Sigmoid colon (tissue), 7 donors: ENCODE data around the gene KIF26B. TPM values are rescaled to one million over a fixed set of nuclear protein-coding genes. Genes with fewer than 3 reads are reported as not detected.

Experiments used
- DNase-seq: peaks from one replicate; pipeline ENCODE4 v3.0.0-alpha.2; 2019
- H3K27ac ChIP-seq, 4 donors: fragments of 200-600 bp; sonication (generic); one replicate each; pipeline ENCODE4 v1.5.1; 2016 to 2019; ENCODE audit warnings: mild to moderate bottlenecking in 1 of 4
- H3K27me3 ChIP-seq, 3 donors: fragments of 200-600 bp; sonication (generic); one replicate each; pipeline ENCODE4 v1.5.1; 2019; ENCODE audit warnings: mild to moderate bottlenecking in 1 of 3
- H3K36me3 ChIP-seq, 4 donors: fragments of 200-600 bp; sonication (generic); one replicate each; pipeline ENCODE4 v1.5.1; 2016 to 2019
- H3K4me1 ChIP-seq, 4 donors: fragments of 200-600 bp; sonication (generic); one replicate each; pipeline ENCODE4 v1.5.1; 2017 to 2019
- H3K4me3 ChIP-seq, 4 donors: fragments of 200-600 bp; sonication (generic); one replicate each; pipeline ENCODE4 v1.5.1; 2017 to 2019; ENCODE audit warnings: mild to moderate bottlenecking in 2 of 4, moderate library complexity in 1 of 4
- H3K9me3 ChIP-seq, 4 donors: fragments of 200-600 bp in 3 of 4; sonication (generic) in 3 of 4; one replicate each; pipeline versions ENCODE4 v1.5.1 to v1.6.1; 2013 to 2019
- EP300 ChIP-seq, 4 donors: sonication (generic); formaldehyde crosslinking; IDR thresholded peaks; one replicate each; pipeline ENCODE4 v1.6.1; 2017; ENCODE audit warnings: antibody characterized with exemption in 4 of 4
- POLR2A ChIP-seq, 2 donors: fragments of 450-650 bp; IDR thresholded peaks; one replicate each; pipeline ENCODE4 v1.6.1; 2016; ENCODE audit warnings: antibody characterized with exemption in 2 of 2, mild to moderate bottlenecking in 2 of 2, moderate library complexity in 2 of 2
- POLR2AphosphoS5 ChIP-seq, 4 donors: sonication (generic); formaldehyde crosslinking; IDR thresholded peaks; one replicate each; pipeline ENCODE4 v1.6.1; 2017; ENCODE audit warnings: antibody characterized with exemption in 4 of 4
- WGBS, 2 donors: extraction: QIAGEN DNeasy Blood & Tissue Kit; methylation state at CpG; one replicate each; pipeline ENCODE4 v1.1.7; 2013; 5-methylcytosine and 5-hydroxymethylcytosine counted together
- intact Hi-C: fragments of 100-400 bp; cut with DNase I; formaldehyde crosslinking; loops from one replicate; pipeline ENCODE4 v1.15.1; 2023
- polyA plus RNA-seq, 3 donors: library from polyadenylated mRNA; stranded (reverse); fragments of 200-250 nt; gene quantifications; one replicate each; pipeline ENCODE4 v1.2.3, GENCODE V29; 2013
- total RNA-seq, 4 donors: library from RNA; depleted of rRNA; stranded (reverse); fragments of >200 nt; gene quantifications; one replicate each; pipeline ENCODE4 v1.1.0, GENCODE V29; 2016
- TF ChIP-seq, protein P1 (sequence below), 4 experiments: fragments of 450-650 bp in 3 of 4; fragments of 200-600 bp in 1 of 4; IDR thresholded peaks; one replicate each; pipeline ENCODE4 v1.5.1; 2016 to 2019; ENCODE audit warnings: antibody characterized with exemption in 4 of 4, mild to moderate bottlenecking in 3 of 4, moderate library complexity in 2 of 4
- donor health status: healthy with polysubstance abuse.
- donor health status: Bipolar disorder and iron deficiency.
- donor health status: healthy.

Gene KIF26B
- total and polyA plus RNA-seq, 7 donors, result under 0.01 to 5.5 (median 1.4) TPM; not detected in 1

DNA sequence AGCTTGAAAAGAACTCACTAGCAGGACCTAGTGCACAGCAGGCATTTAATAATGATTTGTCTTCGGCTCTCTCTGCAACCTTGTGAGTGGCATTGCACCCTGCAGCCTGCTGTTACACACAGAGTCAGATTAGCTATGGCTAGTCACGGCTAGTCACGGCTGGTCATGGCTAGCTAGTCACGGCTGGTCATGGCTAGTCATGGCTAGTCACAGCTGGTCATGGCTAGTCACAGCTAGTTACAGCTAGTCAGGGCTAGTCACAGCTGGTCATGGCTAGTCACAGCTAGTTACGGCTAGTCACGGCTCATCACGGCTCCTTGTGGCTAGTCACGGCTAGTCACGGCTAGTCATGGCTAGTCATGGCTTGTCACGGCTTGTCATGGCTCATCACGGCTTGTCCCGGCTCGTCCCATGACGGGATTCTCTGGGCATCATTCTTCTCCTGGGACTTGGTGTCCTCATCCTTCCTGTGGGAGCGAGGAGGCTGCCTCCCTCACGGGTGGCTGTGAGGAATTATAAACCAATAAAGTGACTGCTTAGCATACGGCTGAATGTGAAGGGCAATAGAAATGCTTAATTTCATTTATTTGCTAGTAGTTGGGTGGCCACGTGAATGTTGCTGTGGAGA, 12.5 kb upstream of the KIF26B start:
- H3K27ac ChIP-seq, result no peak overlapping the region
- H3K36me3 ChIP-seq, result no peaks in the 10 kb centered on the region
- H3K4me3 ChIP-seq, result no peak overlapping the region
- H3K4me1 ChIP-seq, result no peaks in the 10 kb centered on the region
- 82 to 89% methylated on average over 18 of the region's 18 CpGs for WGBS, 2 donors
- intact Hi-C loops, result no loop called here
- H3K9me3 ChIP-seq, result no peaks in the 10 kb centered on the region
- no peak for DNase-seq
- TF ChIP-seq EP300 (IDR thresholded peaks at IDR 0.05) (no peak), POLR2AphosphoS5 (IDR thresholded peaks at IDR 0.05) (no peak), POLR2A (IDR thresholded peaks at IDR 0.05) (no peak)
- TF ChIP-seq, protein P1, sequence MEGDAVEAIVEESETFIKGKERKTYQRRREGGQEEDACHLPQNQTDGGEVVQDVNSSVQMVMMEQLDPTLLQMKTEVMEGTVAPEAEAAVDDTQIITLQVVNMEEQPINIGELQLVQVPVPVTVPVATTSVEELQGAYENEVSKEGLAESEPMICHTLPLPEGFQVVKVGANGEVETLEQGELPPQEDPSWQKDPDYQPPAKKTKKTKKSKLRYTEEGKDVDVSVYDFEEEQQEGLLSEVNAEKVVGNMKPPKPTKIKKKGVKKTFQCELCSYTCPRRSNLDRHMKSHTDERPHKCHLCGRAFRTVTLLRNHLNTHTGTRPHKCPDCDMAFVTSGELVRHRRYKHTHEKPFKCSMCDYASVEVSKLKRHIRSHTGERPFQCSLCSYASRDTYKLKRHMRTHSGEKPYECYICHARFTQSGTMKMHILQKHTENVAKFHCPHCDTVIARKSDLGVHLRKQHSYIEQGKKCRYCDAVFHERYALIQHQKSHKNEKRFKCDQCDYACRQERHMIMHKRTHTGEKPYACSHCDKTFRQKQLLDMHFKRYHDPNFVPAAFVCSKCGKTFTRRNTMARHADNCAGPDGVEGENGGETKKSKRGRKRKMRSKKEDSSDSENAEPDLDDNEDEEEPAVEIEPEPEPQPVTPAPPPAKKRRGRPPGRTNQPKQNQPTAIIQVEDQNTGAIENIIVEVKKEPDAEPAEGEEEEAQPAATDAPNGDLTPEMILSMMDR (IDR thresholded peaks at IDR 0.05), result no peak
- no peaks in the 10 kb centered on the region for H3K27me3 ChIP-seq

DNA sequence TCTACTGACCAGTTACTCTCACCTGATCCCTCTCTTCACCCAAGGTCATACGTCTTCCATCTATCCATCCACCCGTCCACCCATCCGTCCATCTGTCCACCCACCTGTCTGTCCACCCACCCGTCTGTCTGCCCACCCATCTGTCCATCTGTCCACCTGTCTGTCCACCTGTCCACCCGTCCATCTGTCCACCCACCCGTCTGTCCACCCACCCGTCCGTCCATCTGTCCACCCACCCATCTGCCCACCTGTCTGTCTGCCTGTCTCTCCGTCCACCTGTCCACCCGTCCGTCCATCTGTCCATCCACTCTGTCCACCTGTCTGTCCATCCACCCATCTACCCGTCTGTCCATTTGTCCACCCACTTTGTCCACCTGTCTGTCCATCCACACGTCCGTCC, 11.8 kb upstream of the KIF26B start:
- Histone ChIP-seq H3K36me3 (no peaks in the 10 kb centered on the region), H3K27me3 (no peaks in the 10 kb centered on the region), H3K4me1 (no peaks in the 10 kb centered on the region), H3K9me3 (no peaks in the 10 kb centered on the region), H3K27ac (no peak overlapping the region), H3K4me3 (no peak overlapping the region)
- TF ChIP-seq POLR2A (IDR thresholded peaks at IDR 0.05) (no peak), POLR2AphosphoS5 (IDR thresholded peaks at IDR 0.05) (no peak), EP300 (IDR thresholded peaks at IDR 0.05) (no peak)
- TF ChIP-seq, protein P1 (IDR thresholded peaks at IDR 0.05), result no peak
- DNase-seq, result no peak
- 89 to 92% methylated on average over 14 of the region's 14 CpGs for WGBS, 2 donors
- intact Hi-C loops, result no loop called here

DNA sequence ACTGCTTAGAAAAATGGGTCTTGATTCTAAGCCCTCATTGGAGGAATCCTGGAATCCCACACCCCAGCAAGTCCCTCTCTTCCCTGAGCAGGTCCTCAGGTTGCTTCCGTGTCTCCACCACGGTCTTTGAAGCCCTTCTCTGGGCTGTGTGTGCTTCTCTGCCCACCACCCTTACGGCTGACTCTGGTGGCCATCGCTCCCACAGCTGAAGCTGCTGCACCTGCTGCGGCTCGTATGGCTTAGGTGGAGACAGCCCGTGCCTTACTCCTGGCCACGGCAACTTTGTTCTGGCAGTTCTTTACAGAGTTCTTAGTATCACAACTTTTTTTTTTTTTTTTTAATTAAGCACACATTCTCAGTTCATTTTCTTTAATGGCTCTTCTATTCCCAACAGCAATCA, 10.9 kb upstream of the KIF26B start:
- Histone ChIP-seq H3K27me3 (no peaks in the 10 kb centered on the region), H3K4me1 (no peaks in the 10 kb centered on the region), H3K9me3 (no peaks in the 10 kb centered on the region), H3K36me3 (no peaks in the 10 kb centered on the region), H3K27ac (no peak overlapping the region), H3K4me3 (no peak overlapping the region)
- no peak for DNase-seq
- intact Hi-C loops, result no loop called here
- TF ChIP-seq, protein P1 (IDR thresholded peaks at IDR 0.05), result no peak
- no peak for TF ChIP-seq EP300 (IDR thresholded peaks at IDR 0.05)
- TF ChIP-seq POLR2AphosphoS5 (IDR thresholded peaks at IDR 0.05), result no peak
- TF ChIP-seq POLR2A (IDR thresholded peaks at IDR 0.05), result no peak
- 85% methylated on average over 8 of the region's 8 CpGs for WGBS, 2 donors

DNA sequence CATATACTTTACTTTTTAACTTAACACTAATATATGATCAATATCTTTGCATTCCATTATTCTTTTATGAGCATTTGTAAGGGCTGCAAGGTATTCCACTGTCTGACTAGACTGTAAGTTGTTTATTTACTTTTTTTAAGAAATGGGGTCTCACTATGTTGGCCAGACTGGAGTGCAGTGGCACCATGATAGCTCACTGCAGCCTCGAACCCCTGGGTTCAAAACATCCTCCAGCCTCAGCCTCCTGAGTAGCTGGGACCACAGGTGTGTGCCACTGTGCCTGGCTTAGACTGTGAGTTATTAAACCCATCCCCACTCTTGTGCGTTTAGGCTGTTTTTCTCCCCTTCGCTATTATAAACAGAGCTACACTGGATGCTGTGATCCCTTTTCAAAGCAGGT, 6.7 kb upstream of the KIF26B start:
- Histone ChIP-seq H3K9me3 (no peaks in the 10 kb centered on the region), H3K4me3 (no peak overlapping the region), H3K36me3 (no peaks in the 10 kb centered on the region), H3K27ac (no peak overlapping the region), H3K27me3 (peaks cover 0 to 6% (median 0%) of the 10 kb centered on the region in 3 donors), H3K4me1 (peaks cover 0 to 1% (median under 1%) of the 10 kb centered on the region in 4 donors)
- no peak for DNase-seq
- TF ChIP-seq POLR2A (IDR thresholded peaks at IDR 0.05) (no peak), POLR2AphosphoS5 (IDR thresholded peaks at IDR 0.05) (no peak), EP300 (IDR thresholded peaks at IDR 0.05) (no peak)
- TF ChIP-seq, protein P1 (IDR thresholded peaks at IDR 0.05), result no peak
- WGBS, 2 donors, result 74 to 89% methylated on average over 3 of the region's 3 CpGs
- intact Hi-C loops, result no loop called here

DNA sequence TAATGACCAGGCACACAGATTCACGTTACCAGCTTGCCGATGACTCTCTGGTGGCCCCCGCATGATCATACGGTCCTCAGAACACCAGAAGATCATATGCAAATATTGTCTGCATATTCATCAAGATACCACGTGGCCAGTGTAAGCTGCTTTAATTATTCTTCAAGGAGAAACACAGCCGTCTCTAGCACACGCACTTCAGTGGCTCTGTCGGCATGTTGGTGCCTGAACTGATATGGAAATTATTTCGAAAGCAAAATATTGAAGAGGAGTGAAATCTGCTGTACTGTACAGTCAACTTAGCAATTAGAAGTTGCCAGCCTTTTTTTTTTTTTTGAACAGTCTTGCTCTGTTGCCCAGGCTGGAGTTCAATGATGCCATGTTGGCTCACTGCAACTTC, 5.9 kb upstream of the KIF26B start:
- H3K4me1 ChIP-seq, result peaks cover 0 to 9% (median 8%) of the 10 kb centered on the region in 4 donors
- no peaks in the 10 kb centered on the region for H3K9me3 ChIP-seq
- intact Hi-C loops, result no loop called here
- TF ChIP-seq EP300 (IDR thresholded peaks at IDR 0.05) (no peak), POLR2AphosphoS5 (IDR thresholded peaks at IDR 0.05) (no peak), POLR2A (IDR thresholded peaks at IDR 0.05) (no peak)
- TF ChIP-seq, protein P1 (IDR thresholded peaks at IDR 0.05), result no peak
- H3K27me3 ChIP-seq, result peaks cover 0 to 13% (median 4%) of the 10 kb centered on the region in 3 donors
- no peaks in the 10 kb centered on the region for H3K36me3 ChIP-seq
- 74 to 88% methylated on average over 9 of the region's 9 CpGs for WGBS, 2 donors
- H3K4me3 ChIP-seq, result no peak overlapping the region
- no peak for DNase-seq
- H3K27ac ChIP-seq, result no peak overlapping the region
